Measurements from ENCODE around the gene MAGEA6. TPM values are rescaled to one million over a fixed set of nuclear protein-coding genes. Genes with fewer than 3 reads are reported as not detected.
"Not testable (repeated sequence)": the region's sequence is repeated elsewhere in the genome, so short reads cannot be mapped to it uniquely, and the experiment has no call there.

The MAGEA6 gene
- total RNA-seq, 1 donor from 2014 or later = not detected

DNA sequence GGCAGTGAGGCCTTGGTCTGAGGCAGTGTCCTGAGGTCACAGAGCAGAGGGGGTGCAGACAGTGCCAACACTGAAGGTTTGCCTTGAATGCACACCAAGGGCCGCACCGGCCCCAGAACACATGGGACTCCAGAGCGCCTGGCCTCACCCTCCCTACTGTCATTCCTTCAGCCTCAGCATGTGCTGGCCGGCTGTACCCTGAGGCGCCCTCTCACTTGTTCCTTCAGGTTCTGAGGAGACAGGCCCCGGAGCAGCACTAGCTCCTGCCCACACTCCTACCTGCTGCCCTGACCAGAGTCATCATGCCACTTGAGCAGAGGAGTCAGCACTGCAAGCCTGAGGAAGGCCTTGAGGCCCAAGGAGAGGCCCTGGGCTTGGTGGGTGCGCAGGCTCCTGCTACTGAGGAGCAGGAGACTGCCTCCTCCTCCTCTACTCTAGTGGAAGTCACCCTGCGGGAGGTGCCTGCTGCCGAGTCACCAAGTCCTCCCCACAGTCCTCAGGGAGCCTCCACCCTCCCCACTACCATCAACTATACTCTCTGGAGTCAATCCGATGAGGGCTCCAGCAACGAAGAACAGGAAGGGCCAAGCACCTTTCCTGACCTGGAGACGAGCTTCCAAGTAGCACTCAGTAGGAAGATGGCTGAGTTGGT lies 33.5 kb downstream of the MAGEA6 start:
- DNase-seq (no peak), ATAC-seq (no peak)
- intact Hi-C loops (cut with micrococcal nuclease) = no loop called here

DNA sequence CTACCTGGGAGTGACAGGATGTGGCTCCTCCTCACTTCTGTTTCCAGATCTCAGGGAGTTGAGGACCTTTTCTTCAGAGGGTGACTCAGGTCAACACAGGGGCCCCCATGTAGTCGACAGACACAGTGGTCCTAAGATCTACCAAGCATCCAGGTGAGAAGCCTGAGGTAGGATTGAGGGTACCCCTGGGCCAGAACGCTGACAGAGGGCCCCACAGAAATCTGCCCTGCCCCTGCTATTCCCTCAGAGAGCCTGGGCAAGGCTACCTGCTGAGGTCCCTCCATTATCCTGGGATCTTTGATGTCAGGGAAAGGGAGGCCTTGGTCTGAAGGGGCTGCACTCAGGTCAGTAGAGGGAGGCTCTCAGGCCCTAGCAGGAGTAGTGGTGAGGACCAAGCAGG lies 34.4 kb downstream of the MAGEA6 start:
- ATAC-seq (no peak), DNase-seq (no peak)
- intact Hi-C loops (cut with micrococcal nuclease) = no loop called here

DNA sequence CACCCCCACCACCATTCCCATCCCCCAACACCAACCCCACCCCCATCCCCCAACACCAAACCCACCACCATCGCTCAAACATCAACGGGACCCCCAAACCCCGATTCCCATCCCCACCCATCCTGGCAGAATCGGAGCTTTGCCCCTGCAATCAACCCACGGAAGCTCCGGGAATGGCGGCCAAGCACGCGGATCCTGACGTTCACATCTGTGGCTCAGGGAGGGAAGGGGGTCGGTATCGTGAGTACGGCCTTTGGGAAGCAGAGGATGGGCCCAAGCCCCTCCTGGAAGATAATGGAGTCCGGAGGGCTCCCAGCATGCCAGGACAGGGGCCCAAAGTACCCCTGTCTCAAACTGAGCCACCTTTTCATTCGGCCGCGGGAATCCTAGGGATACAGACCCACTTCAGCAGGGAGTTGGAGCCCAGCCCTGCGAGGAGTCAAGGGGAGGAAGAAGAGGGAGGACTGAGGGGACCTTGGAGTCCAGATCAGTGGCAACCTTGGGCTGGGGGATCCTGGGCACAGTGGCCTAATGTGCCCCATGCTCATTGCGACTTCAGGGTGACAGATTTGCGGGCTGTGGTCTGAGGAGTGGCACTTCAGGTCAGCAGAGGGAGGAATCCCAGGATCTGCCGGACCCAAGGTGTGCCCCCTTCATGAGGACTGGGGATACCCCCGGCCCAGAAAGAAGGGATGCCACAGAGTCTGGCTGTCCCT lies 35.2 kb downstream of the MAGEA6 start:
- DNase-seq; intact Hi-C loops (cut with micrococcal nuclease); ATAC-seq: not testable (repeated sequence)

DNA sequence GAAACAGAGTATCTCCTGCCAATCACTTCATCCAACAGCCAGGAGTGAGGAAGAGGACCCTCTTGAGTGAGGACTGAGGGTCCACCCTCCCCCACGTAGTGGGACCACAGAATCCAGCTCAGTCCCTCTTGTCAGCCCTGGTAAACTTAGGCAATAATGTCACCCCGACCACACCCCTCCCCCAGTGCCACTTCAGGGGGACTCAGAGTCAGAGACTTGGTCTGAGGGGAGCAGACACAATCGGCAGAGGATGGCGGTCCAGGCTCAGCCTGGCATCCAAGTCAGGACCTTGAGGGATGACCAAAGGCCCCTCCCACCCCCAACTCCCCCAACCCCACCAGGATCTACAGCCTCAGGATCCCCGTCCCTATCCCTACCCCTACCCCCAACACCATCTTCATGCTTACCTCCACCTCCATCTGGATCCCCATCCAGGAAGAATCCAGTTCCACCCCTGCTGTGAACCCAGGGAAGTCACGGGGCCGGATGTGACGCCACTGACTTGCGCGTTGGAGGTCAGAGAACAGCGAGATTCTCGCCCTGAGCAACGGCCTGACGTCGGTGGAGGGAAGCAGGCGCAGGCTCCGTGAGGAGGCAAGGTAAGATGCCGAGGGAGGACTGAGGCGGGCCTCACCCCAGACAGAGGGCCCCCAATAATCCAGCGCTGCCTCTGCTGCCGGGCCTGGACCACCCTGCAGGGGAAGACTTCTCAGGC lies 36.1 kb downstream of the MAGEA6 start, which contains the start of the genes CSAG1 and MAGEA12:
Gene CSAG1, minus strand, starts transcription at position 461 of the 715 bp plus-strand sequence. CDS start 1,261 bp downstream, outside the sequence.
Gene MAGEA12, plus strand, starts transcription at position 497 of the 715 bp plus-strand sequence. CDS start 2,405 bp downstream, outside the sequence.
- DNase-seq = no peak
- no peak for ATAC-seq
- intact Hi-C loops (cut with micrococcal nuclease) = no loop called here

GRCh38 chrX:152725409-152725808 lies 44.1 kb downstream of the MAGEA6 start:
- ATAC-seq = no peak
- intact Hi-C loops (cut with micrococcal nuclease) = no loop called here
- DNase-seq = no peak

Other genes starting within 250 kb of the MAGEA6 start
- not detected for gene GABRQ, start 131.8 kb downstream of the MAGEA6 start, total RNA-seq
- gene MAGEA3, start 70.9 kb downstream of the MAGEA6 start, total RNA-seq = not detected
- gene CSAG2, start 60.4 kb downstream of the MAGEA6 start, total RNA-seq = not detected
- not detected for gene MAGEA2B, start 55.1 kb downstream of the MAGEA6 start, total RNA-seq
- gene CSAG1, start 36.0 kb downstream of the MAGEA6 start, total RNA-seq = not detected
- gene MAGEA12, start 35.9 kb downstream of the MAGEA6 start, total RNA-seq = not detected
- not detected for gene MAGEA2, start 15.8 kb downstream of the MAGEA6 start, total RNA-seq
- not detected for gene CSAG3, start 10.5 kb downstream of the MAGEA6 start, total RNA-seq
- gene CETN2, start 61.1 kb upstream of the MAGEA6 start, total RNA-seq = 27.9 TPM
- 26.7 TPM for gene NSDHL, start 61.4 kb upstream of the MAGEA6 start, total RNA-seq
- gene ZNF185, start 128.4 kb upstream of the MAGEA6 start, total RNA-seq = 2.5 TPM
- not detected for gene PNMA5, start 224.4 kb upstream of the MAGEA6 start, total RNA-seq

Measured in left ventricle myocardium superior (tissue), 1 donor.